Suprapubic skin (tissue), 4 donors: ENCODE results near the gene CAPN7. TPM values are rescaled to one million over a fixed set of nuclear protein-coding genes. Genes with fewer than 3 reads are reported as not detected.

ENCODE experiments used
- DNase-seq, 2 donors: peaks; one replicate each; pipeline ENCODE4 v3.0.0-alpha.2; 2019; ENCODE audit warnings: low spot score in 2 of 2
- H3K27ac ChIP-seq: fragments of 200-600 bp; sonication (generic); one replicate; pipeline ENCODE4 v1.5.1; 2019
- H3K27me3 ChIP-seq: fragments of 200-600 bp; sonication (generic); one replicate; pipeline ENCODE4 v1.5.1; 2019
- H3K36me3 ChIP-seq: fragments of 200-600 bp; sonication (generic); one replicate; pipeline ENCODE4 v1.5.1; 2019
- H3K4me1 ChIP-seq: fragments of 200-600 bp; sonication (generic); one replicate; pipeline ENCODE4 v1.5.1; 2019
- H3K4me3 ChIP-seq: fragments of 200-600 bp; sonication (generic); one replicate; pipeline ENCODE4 v1.5.1; 2019; ENCODE audit warnings: mild to moderate bottlenecking
- H3K9me3 ChIP-seq: fragments of 200-600 bp; sonication (generic); one replicate; pipeline ENCODE4 v1.5.1; 2019
- EP300 ChIP-seq: sonication (generic); formaldehyde crosslinking; IDR thresholded peaks from one replicate; pipeline ENCODE4 v1.6.1; 2017; ENCODE audit warnings: antibody characterized with exemption
- POLR2A ChIP-seq, 2 donors: fragments of 450-650 bp; IDR thresholded peaks; one replicate each; pipeline ENCODE4 v1.6.1; 2017; ENCODE audit warnings: antibody characterized with exemption in 2 of 2, mild to moderate bottlenecking in 2 of 2, moderate library complexity in 2 of 2
- POLR2AphosphoS5 ChIP-seq, 3 donors: sonication (generic); formaldehyde crosslinking; IDR thresholded peaks; one replicate each; pipeline ENCODE4 v1.6.1; 2017; ENCODE audit warnings: antibody characterized with exemption in 3 of 3
- WGBS: methylation state at CpG from one replicate; pipeline ENCODE4 v1.1.5; 2018; 5-methylcytosine and 5-hydroxymethylcytosine counted together
- total RNA-seq, 4 donors: library from RNA; depleted of rRNA; stranded (reverse); fragments of >200 nt; gene quantifications; one replicate each; pipeline ENCODE4 v1.1.0, GENCODE V29; 2016
- TF ChIP-seq, protein P1 (sequence below), 2 donors: fragments of 200-600 bp in 1 of 2; fragments of 450-650 bp in 1 of 2; sonication (generic) in 1 of 2; IDR thresholded peaks; one replicate each; pipeline ENCODE4 v1.5.1; 2016 to 2019; ENCODE audit warnings: antibody characterized with exemption in 2 of 2, mild to moderate bottlenecking in 1 of 2, moderate library complexity in 1 of 2

The CAPN7 gene
- total RNA-seq, 4 donors from 2014 or later, result 32.0 to 112 (median 38.2) TPM

DNA sequence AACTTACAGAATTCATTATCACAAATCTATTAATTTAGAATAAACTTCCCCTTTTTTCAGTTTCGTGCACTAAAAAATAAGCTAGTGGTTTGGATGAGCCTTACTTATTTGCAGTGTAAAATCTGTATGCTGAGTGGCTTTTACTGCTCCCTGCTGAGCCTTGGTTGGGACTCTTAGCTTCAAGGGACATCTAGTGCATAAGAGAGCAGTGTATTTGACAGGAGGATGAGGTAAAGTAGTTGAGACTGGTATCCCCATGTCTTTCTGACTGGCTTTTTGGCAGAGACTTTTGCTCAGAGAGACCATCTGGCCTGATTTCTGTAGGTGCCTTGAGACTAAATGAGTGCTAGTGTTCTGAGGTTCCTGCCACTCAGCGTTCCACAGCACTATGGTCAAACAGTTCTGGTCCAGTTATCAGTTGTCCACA lies 11.8 kb downstream of the CAPN7 start:
- no peak overlapping the region for H3K27ac ChIP-seq
- no peak for DNase-seq
- TF ChIP-seq, protein P1, sequence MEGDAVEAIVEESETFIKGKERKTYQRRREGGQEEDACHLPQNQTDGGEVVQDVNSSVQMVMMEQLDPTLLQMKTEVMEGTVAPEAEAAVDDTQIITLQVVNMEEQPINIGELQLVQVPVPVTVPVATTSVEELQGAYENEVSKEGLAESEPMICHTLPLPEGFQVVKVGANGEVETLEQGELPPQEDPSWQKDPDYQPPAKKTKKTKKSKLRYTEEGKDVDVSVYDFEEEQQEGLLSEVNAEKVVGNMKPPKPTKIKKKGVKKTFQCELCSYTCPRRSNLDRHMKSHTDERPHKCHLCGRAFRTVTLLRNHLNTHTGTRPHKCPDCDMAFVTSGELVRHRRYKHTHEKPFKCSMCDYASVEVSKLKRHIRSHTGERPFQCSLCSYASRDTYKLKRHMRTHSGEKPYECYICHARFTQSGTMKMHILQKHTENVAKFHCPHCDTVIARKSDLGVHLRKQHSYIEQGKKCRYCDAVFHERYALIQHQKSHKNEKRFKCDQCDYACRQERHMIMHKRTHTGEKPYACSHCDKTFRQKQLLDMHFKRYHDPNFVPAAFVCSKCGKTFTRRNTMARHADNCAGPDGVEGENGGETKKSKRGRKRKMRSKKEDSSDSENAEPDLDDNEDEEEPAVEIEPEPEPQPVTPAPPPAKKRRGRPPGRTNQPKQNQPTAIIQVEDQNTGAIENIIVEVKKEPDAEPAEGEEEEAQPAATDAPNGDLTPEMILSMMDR (IDR thresholded peaks at IDR 0.05), result no peak
- no peak for TF ChIP-seq EP300

GRCh38 chr3:15218689-15219088 lies 12.6 kb downstream of the CAPN7 start:
- no peak overlapping the region for H3K4me3 ChIP-seq
- no peak for DNase-seq
- TF ChIP-seq, protein P1 (IDR thresholded peaks at IDR 0.05), result no peak
- TF ChIP-seq POLR2A (IDR thresholded peaks at IDR 0.05) (no peak), POLR2AphosphoS5 (IDR thresholded peaks at IDR 0.05) (no peak)
- H3K27ac ChIP-seq, result no peak overlapping the region
- no peaks in the 10 kb centered on the region for H3K4me1 ChIP-seq
- H3K27me3 ChIP-seq, result no peaks in the 10 kb centered on the region
- H3K36me3 ChIP-seq, result peaks cover 79% of the 10 kb centered on the region
- no peaks in the 10 kb centered on the region for H3K9me3 ChIP-seq

More for the DNA sequence above, 11.8 kb downstream of the CAPN7 start:
- H3K4me1 ChIP-seq, result no peaks in the 10 kb centered on the region
- no peaks in the 10 kb centered on the region for H3K9me3 ChIP-seq
- H3K27me3 ChIP-seq, result no peaks in the 10 kb centered on the region
- H3K36me3 ChIP-seq, result peaks cover 77% of the 10 kb centered on the region
- WGBS, result 87% methylated on average over 2 of the region's 2 CpGs
- no peak overlapping the region for H3K4me3 ChIP-seq

DNA sequence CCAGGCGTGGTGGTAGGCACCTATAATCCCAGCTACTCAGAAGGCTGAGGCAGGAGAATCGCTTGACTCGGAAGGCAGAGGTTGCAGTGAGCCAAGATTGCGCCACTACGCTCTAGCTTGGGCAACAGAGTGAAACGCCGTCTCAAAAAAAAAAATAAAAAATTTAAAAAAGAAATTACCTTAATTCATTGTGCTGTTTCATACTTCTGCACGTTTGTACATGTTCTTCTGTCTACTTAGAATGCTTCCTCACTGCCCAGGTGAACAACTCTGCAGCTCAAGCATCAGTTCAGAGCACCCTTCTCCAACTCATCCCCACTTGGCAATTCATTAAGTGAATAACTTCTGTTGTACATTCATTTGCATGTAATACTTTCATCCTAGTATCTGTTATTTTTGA lies 14.0 kb downstream of the CAPN7 start:
- Histone ChIP-seq H3K36me3 (peaks cover 78% of the 10 kb centered on the region), H3K4me3 (no peak overlapping the region), H3K9me3 (no peaks in the 10 kb centered on the region), H3K27ac (no peak overlapping the region), H3K4me1 (no peaks in the 10 kb centered on the region), H3K27me3 (no peaks in the 10 kb centered on the region)
- no peak for TF ChIP-seq EP300
- TF ChIP-seq, protein P1 (IDR thresholded peaks at IDR 0.05), result no peak
- TF ChIP-seq POLR2AphosphoS5 (IDR thresholded peaks at IDR 0.05), result no peak
- TF ChIP-seq POLR2A (IDR thresholded peaks at IDR 0.05), result no peak
- DNase-seq, result no peak
- WGBS, result 63% methylated on average over 8 of the region's 8 CpGs

DNA sequence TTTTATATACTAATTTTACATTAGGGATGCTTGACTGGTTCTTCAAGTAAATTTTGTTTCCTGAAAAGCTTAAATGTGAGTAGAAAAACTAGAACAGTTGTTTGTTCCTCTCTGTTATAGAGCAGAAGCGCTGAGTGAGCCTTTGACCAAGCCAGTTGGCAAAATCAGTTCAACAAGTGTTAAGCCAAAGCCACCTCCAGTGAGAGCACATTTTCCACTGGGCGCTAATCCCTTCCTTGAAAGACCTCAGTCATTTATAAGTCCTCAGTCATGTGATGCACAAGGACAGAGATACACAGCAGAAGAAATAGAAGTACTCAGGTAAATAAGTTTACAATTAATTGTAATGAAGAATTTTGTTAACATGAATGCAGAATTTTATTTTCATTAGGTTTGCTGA lies 14.6 kb downstream of the CAPN7 start:
- 87% methylated on average over 2 of the region's 2 CpGs for WGBS
- TF ChIP-seq EP300 (no peak), POLR2A (IDR thresholded peaks at IDR 0.05) (no peak), POLR2AphosphoS5 (IDR thresholded peaks at IDR 0.05) (no peak)
- TF ChIP-seq, protein P1 (IDR thresholded peaks at IDR 0.05), result no peak
- Histone ChIP-seq H3K4me1 (no peaks in the 10 kb centered on the region), H3K9me3 (no peaks in the 10 kb centered on the region), H3K4me3 (no peak overlapping the region), H3K36me3 (peaks cover 79% of the 10 kb centered on the region), H3K27ac (no peak overlapping the region), H3K27me3 (no peaks in the 10 kb centered on the region)
- no peak for DNase-seq

DNA sequence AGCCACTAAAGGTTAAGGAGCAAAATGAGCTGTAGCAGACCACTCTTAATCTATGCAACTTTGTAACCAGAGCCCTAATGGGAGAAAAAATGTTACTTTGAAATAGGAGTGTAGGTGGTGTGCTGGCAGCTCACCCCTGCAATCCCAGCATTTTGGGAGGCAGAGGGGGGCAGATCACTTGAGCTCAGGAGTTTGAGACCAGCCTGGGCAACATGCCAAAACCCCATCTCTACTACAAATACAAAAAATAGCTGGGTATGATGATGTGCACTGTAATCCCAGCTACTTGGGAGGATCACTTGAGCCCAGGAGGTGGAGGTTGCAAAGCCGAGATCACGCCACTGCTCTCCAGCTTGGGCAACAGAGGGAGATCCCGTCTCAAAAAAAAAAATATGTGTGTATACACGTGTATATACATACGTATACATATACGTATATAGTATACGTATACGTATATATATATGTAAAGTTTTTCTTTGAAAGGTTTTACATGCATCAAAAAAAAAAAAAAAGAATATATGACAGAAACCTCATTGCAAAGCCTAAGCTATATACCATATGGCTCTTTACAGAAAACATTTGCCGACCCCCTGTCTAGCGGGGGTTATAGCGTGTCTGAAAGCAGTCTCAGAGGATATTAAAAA lies 15.7 kb downstream of the CAPN7 start:
- no peak overlapping the region for H3K4me3 ChIP-seq
- H3K27ac ChIP-seq, result no peak overlapping the region
- no peaks in the 10 kb centered on the region for H3K4me1 ChIP-seq
- no peaks in the 10 kb centered on the region for H3K9me3 ChIP-seq
- no peak for TF ChIP-seq EP300
- no peak for TF ChIP-seq POLR2AphosphoS5 (IDR thresholded peaks at IDR 0.05)
- TF ChIP-seq, protein P1 (IDR thresholded peaks at IDR 0.05), result no peak
- no peak for TF ChIP-seq POLR2A (IDR thresholded peaks at IDR 0.05)
- H3K27me3 ChIP-seq, result no peaks in the 10 kb centered on the region
- 88% methylated on average over 11 of the region's 11 CpGs for WGBS
- no peak for DNase-seq
- peaks cover 86% of the 10 kb centered on the region for H3K36me3 ChIP-seq
